NCI-H1417 treated with DMSO at 0.1 percent for 48 hours (cell line): ENCODE results near the gene TNFSF13B.

Source experiments
- DNase-seq: peaks from one replicate; lab custom pipeline; 2025; lab: John Stamatoyannopoulos, UW

Gene TNFSF13B

DNA sequence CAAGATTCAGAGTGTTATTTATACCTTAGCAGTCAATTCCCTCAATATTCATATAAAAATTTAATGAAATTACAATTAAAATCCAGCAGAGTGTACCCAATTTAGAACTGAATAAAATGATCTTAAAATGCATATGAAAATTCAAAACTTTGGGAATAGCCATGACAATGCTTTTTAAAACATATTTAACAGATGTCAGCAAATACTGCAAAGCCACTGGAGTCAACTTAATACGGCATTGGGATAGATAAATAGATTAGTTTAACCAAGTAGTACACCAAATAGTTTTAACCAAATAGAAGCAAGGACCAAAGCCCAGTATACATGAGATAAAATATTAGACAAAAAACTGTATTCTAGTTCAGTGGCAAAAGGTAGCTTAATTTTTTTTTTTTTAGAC, 79.8 kb downstream of the TNFSF13B start:
- DNase-seq = no peak

GRCh38 chr13:108350579-108350978, 81.1 kb downstream of the TNFSF13B start:
- DNase-seq = no peak

DNA sequence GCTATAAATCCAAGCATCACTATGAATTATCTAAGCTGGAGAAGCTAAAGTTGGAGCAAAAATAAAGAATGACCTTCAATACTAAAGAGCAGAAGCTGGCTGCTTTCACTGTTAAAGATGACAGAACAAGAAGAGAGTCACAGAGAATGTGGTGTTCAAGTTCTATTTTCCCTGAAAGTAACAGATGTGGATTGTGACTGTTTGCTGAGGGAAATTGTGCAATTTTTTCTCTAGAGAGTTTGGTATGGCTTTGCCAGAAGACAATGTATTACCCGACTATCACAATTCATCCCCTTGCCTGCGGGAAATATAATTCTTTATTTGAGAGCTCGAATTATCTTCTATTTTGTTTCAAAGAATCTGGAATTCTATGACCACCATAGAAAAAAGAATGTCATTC, 83.1 kb downstream of the TNFSF13B start:
- DNase-seq = no peak

DNA sequence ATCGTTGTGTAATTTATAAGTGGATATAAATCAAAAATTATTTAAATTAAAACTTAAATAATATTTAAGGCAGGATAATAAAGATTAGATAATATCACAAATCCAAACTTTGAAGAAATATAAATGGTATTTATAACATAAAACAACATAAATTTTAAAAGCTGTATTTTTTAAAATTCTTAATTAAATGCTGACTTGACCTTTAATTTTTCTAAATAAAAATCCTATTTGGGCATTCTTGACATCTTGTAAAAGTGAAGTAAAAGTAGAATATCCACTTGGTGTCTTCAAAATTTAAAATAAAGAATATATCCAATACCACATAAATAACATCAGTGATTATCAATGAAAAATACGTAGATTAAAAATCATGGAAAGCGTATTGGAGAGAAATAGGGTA, 87.7 kb downstream of the TNFSF13B start:
- DNase-seq = no peak
